H1 (cell line): ENCODE results near the gene WNK2. TPM values are rescaled to one million over a fixed set of nuclear protein-coding genes. Genes with fewer than 3 reads are reported as not detected.

Experiments used
- CTCF ChIA-PET: fragments of 300-600 bp; sonication (Branson Sonifier 250); formaldehyde crosslinking; loops from one replicate; lab custom pipeline; 2021; ENCODE audit not compliant: partially characterized antibody; lab: Charles Lee
- POLR2A ChIA-PET: fragments of 300-600 bp; sonication (Branson Sonifier 250); formaldehyde crosslinking; loops from one replicate; lab custom pipeline; 2021; ENCODE audit warnings: inconsistent platforms; ENCODE audit not compliant: partially characterized antibody; lab: Charles Lee
- DNase-seq, 2 experiments: peaks; one replicate each; pipeline versions ENCODE4 v3.0.0 to v3.0.0-alpha.2; 2010 to 2022; ENCODE audit warnings: low spot score in 2 of 2, low read depth in 1 of 2, mixed read lengths in 1 of 2
- FAIRE-seq: peaks from 2 replicates; lab custom pipeline; 2011; peaks lifted over from hg19 to GRCh38; lab: Jason Lieb, UNC
- H2AFZ ChIP-seq: 2 replicates; pipeline ENCODE4 v1.8.1; 2012; ENCODE audit warnings: low read length, inconsistent platforms
- H2AK5ac ChIP-seq: 2 replicates; pipeline ENCODE4 v1.6.1; 2013; ENCODE audit warnings: low read depth, low read length
- H2BK120ac ChIP-seq: replicated peaks from 2 replicates; pipeline ENCODE3; 2013; ENCODE audit warnings: low read depth, low read length, inconsistent platforms
- H2BK12ac ChIP-seq: 2 replicates; pipeline ENCODE4 v1.6.1; 2013; ENCODE audit warnings: low read depth, low read length
- H2BK15ac ChIP-seq: 2 replicates; pipeline ENCODE4 v1.6.1; 2013; ENCODE audit warnings: low read length
- H2BK20ac ChIP-seq: 2 replicates; pipeline ENCODE4 v1.6.1; 2013; ENCODE audit warnings: low read length
- H2BK5ac ChIP-seq: 2 replicates; pipeline ENCODE4 v1.6.1; 2013; ENCODE audit warnings: low read depth, low read length
- H3K14ac ChIP-seq: 2 replicates; pipeline ENCODE4 v1.6.1; 2013; ENCODE audit warnings: inconsistent platforms; ENCODE audit not compliant: insufficient read length
- H3K18ac ChIP-seq: 2 replicates; pipeline ENCODE4 v1.6.1; 2013; ENCODE audit warnings: low read length; ENCODE audit errors: extremely low read depth
- H3K23ac ChIP-seq: 2 replicates; pipeline ENCODE4 v1.6.1; 2013; ENCODE audit warnings: inconsistent platforms; ENCODE audit not compliant: insufficient read length
- H3K23me2 ChIP-seq: 2 replicates; pipeline ENCODE4 v1.6.1; 2013; ENCODE audit warnings: low read depth, low read length
- H3K27ac ChIP-seq: 2 replicates; pipeline ENCODE4 v1.6.1; 2011; ENCODE audit warnings: low read depth, low read length, inconsistent platforms
- H3K27me3 ChIP-seq, 4 experiments: replicated peaks in 1 of 4; 1 replicate in 1 of 4; 2 replicates in 3 of 4; pipeline versions ENCODE4 v1.6.1 to v1.8.1; 2011 to 2013; ENCODE audit warnings: low read length in 3 of 4, mild to moderate bottlenecking in 3 of 4, inconsistent platforms in 2 of 4, mixed read lengths in 2 of 4, moderate library complexity in 1 of 4; ENCODE audit not compliant: control insufficient read depth in 3 of 4, insufficient read depth in 3 of 4; ENCODE audit errors: extremely low read depth in 1 of 4
- H3K36me3 ChIP-seq, 4 experiments: 2 replicates each; pipeline versions ENCODE4 v1.6.1 to v1.8.1; 2011 to 2013; ENCODE audit warnings: mild to moderate bottlenecking in 4 of 4, low read length in 3 of 4, moderate library complexity in 2 of 4, control low read depth in 1 of 4, inconsistent platforms in 1 of 4; ENCODE audit not compliant: insufficient read depth in 4 of 4, control insufficient read depth in 2 of 4
- H3K4ac ChIP-seq: replicated peaks from 2 replicates; pipeline ENCODE3; 2013; ENCODE audit warnings: low read length, low read depth, mixed read lengths, inconsistent platforms; ENCODE audit not compliant: insufficient read length
- H3K4me1 ChIP-seq, 4 experiments: replicated peaks in 1 of 4; 1 replicate in 1 of 4; 2 replicates in 3 of 4; pipeline versions ENCODE4 v1.6.1 to v1.8.1; 2011 to 2013; ENCODE audit warnings: low read length in 3 of 4, inconsistent platforms in 2 of 4, mixed read lengths in 1 of 4; ENCODE audit not compliant: insufficient read depth in 4 of 4, control insufficient read depth in 3 of 4
- H3K4me2 ChIP-seq, 2 experiments: 2 replicates each; pipeline versions ENCODE4 v1.6.1 to v1.8.1; 2011 to 2013; ENCODE audit warnings: low read depth in 2 of 2, low read length in 2 of 2, control low read depth in 1 of 2, inconsistent platforms in 1 of 2, mild to moderate bottlenecking in 1 of 2; ENCODE audit not compliant: insufficient read depth in 1 of 2
- H3K4me3 ChIP-seq, 4 experiments: fragments of 200-600, 300-600 bp in 1 of 4; sonication (generic), shearing (Covaris generic), sonication (Bioruptor Twin) in 1 of 4; 2 replicates each; pipeline versions ENCODE4 v1.5.1 to v1.8.1; 2011 to 2016; ENCODE audit warnings: low read length in 4 of 4, low read depth in 3 of 4, control low read depth in 2 of 4, inconsistent platforms in 2 of 4, mild to moderate bottlenecking in 2 of 4, mixed read lengths in 1 of 4, moderate library complexity in 1 of 4; ENCODE audit not compliant: insufficient read depth in 2 of 4; ENCODE audit errors: extremely low read depth in 1 of 4
- H3K56ac ChIP-seq: replicated peaks from 2 replicates; pipeline ENCODE3; 2013; ENCODE audit warnings: low read depth, mild to moderate bottlenecking, mixed read lengths, low read length, inconsistent platforms; ENCODE audit not compliant: insufficient read length
- H3K79me1 ChIP-seq: 2 replicates; pipeline ENCODE4 v1.6.1; 2013; ENCODE audit warnings: low read depth, low read length, control low read depth
- H3K79me2 ChIP-seq, 2 experiments: 2 replicates each; pipeline versions ENCODE4 v1.6.1 to v1.8.1; 2012 to 2013; ENCODE audit warnings: low read length in 2 of 2, mild to moderate bottlenecking in 2 of 2, inconsistent platforms in 1 of 2; ENCODE audit not compliant: insufficient read depth in 2 of 2, control insufficient read depth in 1 of 2
- H3K9ac ChIP-seq, 4 experiments: replicated peaks in 1 of 4; 1 replicate in 1 of 4; 2 replicates in 3 of 4; pipeline versions ENCODE4 v1.6.1 to v1.8.1; 2011 to 2013; ENCODE audit warnings: low read depth in 3 of 4, low read length in 3 of 4, control low read depth in 2 of 4, mild to moderate bottlenecking in 2 of 4, moderate library complexity in 2 of 4, inconsistent platforms in 1 of 4; ENCODE audit errors: extremely low read depth in 1 of 4
- H3K9me3 ChIP-seq, 2 experiments: 2 replicates each; pipeline versions ENCODE4 v1.6.1 to v1.8.1; 2012 to 2013; ENCODE audit warnings: mild to moderate bottlenecking in 2 of 2, moderate library complexity in 2 of 2, control low read depth in 1 of 2, inconsistent platforms in 1 of 2, low read depth in 1 of 2, low read length in 1 of 2, mixed read lengths in 1 of 2; ENCODE audit not compliant: insufficient read depth in 2 of 2
- H4K20me1 ChIP-seq, 2 experiments: replicated peaks in 1 of 2; 2 replicates each; pipeline versions ENCODE3 to v1.8.1; 2011 to 2013; ENCODE audit warnings: inconsistent platforms in 2 of 2, low read length in 2 of 2, mild to moderate bottlenecking in 1 of 2; ENCODE audit not compliant: insufficient read depth in 2 of 2, control insufficient read depth in 1 of 2
- H4K5ac ChIP-seq: 2 replicates; pipeline ENCODE4 v1.6.1; 2013; ENCODE audit warnings: low read length, low read depth, mixed read lengths, inconsistent platforms; ENCODE audit not compliant: insufficient read length
- H4K8ac ChIP-seq: 2 replicates; pipeline ENCODE4 v1.8.0; 2013; ENCODE audit warnings: mild to moderate bottlenecking, moderate library complexity, low read length, inconsistent platforms; ENCODE audit not compliant: insufficient read depth; ENCODE audit errors: extremely low read depth
- H4K91ac ChIP-seq: replicated peaks from 2 replicates; pipeline ENCODE3; 2013; ENCODE audit warnings: low read length, mixed read lengths, inconsistent platforms; ENCODE audit not compliant: insufficient read length
- MAFK ChIP-seq: IDR thresholded peaks from 2 replicates; pipeline ENCODE4 v1.6.1; 2012; ENCODE audit warnings: low read depth, mild to moderate bottlenecking, improper control_type of control experiment, low read length
- RAD21 ChIP-seq, 2 experiments: IDR thresholded peaks in 1 of 2; conservative IDR thresholded peaks in 1 of 2; 2 replicates each; pipeline ENCODE4 v1.6.1; 2011; ENCODE audit warnings: low read depth in 2 of 2, low read length in 2 of 2, improper control_type of control experiment in 1 of 2, inconsistent platforms in 1 of 2, mild to moderate bottlenecking in 1 of 2, moderate library complexity in 1 of 2
- SIN3A ChIP-seq, 2 experiments: IDR thresholded peaks in 1 of 2; conservative IDR thresholded peaks in 1 of 2; 2 replicates each; pipeline ENCODE4 v1.6.1; 2011 to 2012; ENCODE audit warnings: low read length in 2 of 2, improper control_type of control experiment in 1 of 2, low read depth in 1 of 2, mild to moderate bottlenecking in 1 of 2
- TAF1 ChIP-seq: IDR thresholded peaks from 2 replicates; pipeline ENCODE4 v1.6.1; 2011; ENCODE audit warnings: mild to moderate bottlenecking, low read depth, low read length
- TBP ChIP-seq: IDR thresholded peaks from 2 replicates; pipeline ENCODE4 v1.6.1; 2011; ENCODE audit warnings: low read depth, low read length, improper control_type of control experiment
- WGBS, 2 experiments: shearing (Covaris generic) in 1 of 2; methylation state at CpG; one replicate each; pipeline versions ENCODE4 v1.1.6 to v1.1.7; 2013 to 2015; ENCODE audit warnings: low lambda C conversion rate in 2 of 2, mixed read lengths in 2 of 2, inconsistent platforms in 1 of 2, low coverage in 1 of 2, missing lambda C conversion rate in 1 of 2; ENCODE audit not compliant: insufficient replicate concordance in 2 of 2, insufficient coverage in 1 of 2, insufficient read length in 1 of 2; ENCODE audit errors: extremely low coverage in 1 of 2, missing lambda C conversion rate in 1 of 2; 5-methylcytosine and 5-hydroxymethylcytosine counted together
- polyA plus RNA-seq, 7 experiments: library from polyadenylated mRNA; depleted of rRNA in 3 of 7; stranded (reverse) in 5 of 7; unstranded in 2 of 7; fragments of >200 nt in 5 of 7; fragments of 200-250 nt in 2 of 7; gene quantifications; 1 replicate in 5 of 7; 2 replicates in 1 of 7; 4 replicates in 1 of 7; pipeline versions ENCODE4 v1.2.1 to v1.2.3, GENCODE V29; 2011 to 2013; ENCODE audit warnings: missing spikeins in 2 of 7, mixed read lengths in 2 of 7
- total RNA-seq: library from RNA; stranded (reverse); fragmentation: NEBNext Ultra II Directional; extraction: Animal tissue kit (Norgen Biotek cat#: 25700); gene quantifications from 2 replicates; pipeline ENCODE4 v1.2.1, GENCODE V29; 2021

WNK2 gene
- total and polyA plus RNA-seq, 2 of the 8 experiments (the other 6 are each of a cell fraction or from before 2014, with no cell fraction given): 12.0 to 87.2 TPM

DNA sequence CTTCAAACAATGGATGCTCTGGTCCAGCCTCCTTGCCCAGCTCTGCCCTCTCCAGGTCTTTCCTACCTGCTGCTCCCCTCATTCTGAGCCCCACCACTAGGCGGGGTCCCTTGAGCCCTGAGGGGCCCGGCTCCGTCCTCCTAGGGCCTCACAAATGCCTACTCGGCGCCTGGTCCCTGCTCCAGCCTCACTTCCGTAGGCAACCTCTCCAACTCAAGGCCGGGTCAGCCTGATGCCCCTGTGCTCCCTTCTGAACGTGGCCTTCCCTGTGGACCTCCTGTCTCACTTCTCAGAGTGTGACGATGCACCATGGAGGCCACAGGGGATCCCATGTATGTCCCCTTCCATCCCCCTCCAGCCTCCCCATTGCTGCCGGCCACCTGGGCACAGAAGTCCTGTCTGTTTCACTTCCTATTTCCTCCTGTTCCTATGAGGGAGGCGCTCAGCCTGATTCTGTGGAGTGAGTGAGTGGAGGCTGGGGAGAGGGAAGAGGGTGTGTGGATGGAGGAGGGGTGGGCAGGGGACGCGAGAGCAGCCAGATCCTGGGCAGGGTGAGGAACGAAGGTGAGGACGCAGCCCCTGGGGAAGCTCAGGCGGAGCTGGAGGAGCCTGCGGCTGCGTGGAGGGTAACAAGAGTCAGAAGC lies 140.4 kb downstream of the WNK2 start:
- no peak overlapping the region for H2BK12ac ChIP-seq
- H3K27ac ChIP-seq: no peak overlapping the region
- H2AFZ ChIP-seq: no peak overlapping the region
- DNase-seq (no peak), FAIRE-seq (no peak)
- H3K9me3 ChIP-seq: peaks cover 0 to 9% of the 10 kb centered on the region in 2 experiments; a peak in 2 of 4 replicates
- no peaks in the 10 kb centered on the region for H4K20me1 ChIP-seq
- H3K18ac ChIP-seq: peak overlapping the region; percentile 71
- no peak overlapping the region for H2AK5ac ChIP-seq
- H3K23ac ChIP-seq: no peak overlapping the region
- 83% methylated on average over 16 of the region's 18 CpGs; no CpG with 5 or more reads in 1 of the 2 experiments for WGBS, 2 experiments
- H3K9ac ChIP-seq: no peak overlapping the region
- no peaks in the 10 kb centered on the region for H3K27me3 ChIP-seq
- POLR2A ChIA-PET: interaction anchor here (0.8 kb wide), 1 partner anchor 38 kb away, joined by 3 read pairs; no protein-coding TSS in a partner anchor
- H2BK20ac ChIP-seq: no peak overlapping the region
- no peak overlapping the region for H2BK15ac ChIP-seq
- CTCF ChIA-PET: interaction anchor here (1.2 to 1.7 kb wide), 3 partner anchors 12 to 134 kb away, joined by 3 to 8 read pairs (median 5); no protein-coding TSS in a partner anchor
- no peak overlapping the region for H3K4me3 ChIP-seq
- H3K79me2 ChIP-seq: no peaks in the 10 kb centered on the region
- H3K4me1 ChIP-seq: peaks cover 0 to 2% (median 0%) of the 10 kb centered on the region in 4 experiments; a peak in 3 of 7 replicates
- no peak overlapping the region for H4K91ac ChIP-seq
- no peak overlapping the region for H3K56ac ChIP-seq
- H2BK5ac ChIP-seq: no peak overlapping the region
- H2BK120ac ChIP-seq: no peak overlapping the region
- no peak overlapping the region for H3K4ac ChIP-seq
- H4K5ac ChIP-seq: no peak overlapping the region
- no peaks in the 10 kb centered on the region for H3K23me2 ChIP-seq
- no peak overlapping the region for H3K14ac ChIP-seq
- H3K4me2 ChIP-seq: no peak overlapping the region
- peak overlapping the region; percentile 5 for H4K8ac ChIP-seq
- peaks cover 2 to 8% (median 5%) of the 10 kb centered on the region in 4 experiments; a peak in 4 of 8 replicates for H3K36me3 ChIP-seq
- H3K79me1 ChIP-seq: no peaks in the 10 kb centered on the region; the same call in none of the 2 replicates
- TF ChIP-seq MAFK (no peak), SIN3A (conservative IDR thresholded peaks at IDR 0.05 in 1 of 2, IDR thresholded peaks at IDR 0.05 in 1 of 2; ENCODE audit: low read depth in 1 of 2, low read length in 2 of 2) (no peak), RAD21 (IDR thresholded peaks at IDR 0.05 in 1 of 2, conservative IDR thresholded peaks at IDR 0.05 in 1 of 2; ENCODE audit: low read depth in 2 of 2, low read length in 2 of 2) (peak; percentile 5 to 40; a peak in 2 of 4 replicates), TAF1 (no peak), TBP (no peak)
